Left ventricle myocardium inferior (tissue), 1 donor: ENCODE data around the gene ZNF76. TPM values are rescaled to one million over a fixed set of nuclear protein-coding genes. Genes with fewer than 3 reads are reported as not detected.

Source experiments
- DNase-seq: peaks from one replicate; pipeline ENCODE4 v3.0.0-alpha.2; 2020
- H3K27ac ChIP-seq: fragments of 200-600 bp; replicated peaks from 2 replicates; pipeline ENCODE4 v1.8.0; 2021
- H3K27me3 ChIP-seq: fragments of 200-600 bp; 2 replicates; pipeline ENCODE4 v1.8.0; 2021; ENCODE audit warnings: low read depth
- H3K36me3 ChIP-seq: fragments of 200-600 bp; 2 replicates; pipeline ENCODE4 v1.8.0; 2021
- H3K4me1 ChIP-seq: fragments of 200-600 bp; 2 replicates; pipeline ENCODE4 v1.8.0; 2021
- H3K4me3 ChIP-seq: fragments of 200-600 bp; 2 replicates; pipeline ENCODE4 v1.8.0; 2021; ENCODE audit warnings: mild to moderate bottlenecking, moderate library complexity
- H3K9me3 ChIP-seq: fragments of 200-600 bp; replicated peaks from 2 replicates; pipeline ENCODE4 v1.8.0; 2021
- CTCF ChIP-seq: fragments of 200-600 bp; IDR thresholded peaks from 2 replicates; pipeline ENCODE4 v1.8.0; 2021; ENCODE audit warnings: antibody characterized with exemption, mild to moderate bottlenecking, borderline replicate concordance
- intact Hi-C: fragments of 100-400 bp; cut with micrococcal nuclease; formaldehyde crosslinking; loops from one replicate; pipeline ENCODE4 v1.11.0; 2022
- total RNA-seq: library from RNA; stranded (reverse); fragmentation: NEBNext Ultra II Directional; extraction: Animal tissue kit (Norgen Biotek cat#: 25700); gene quantifications from one replicate; pipeline ENCODE4 v1.2.1, GENCODE V29; 2021
- donor health status: DM: no; HTN: yes; CAD: no; lungs with severe emphysema.

The ZNF76 gene
- total RNA-seq, 1 donor from 2014 or later: 38.7 TPM

GRCh38 chr6:35215665-35216411 lies 43.7 kb upstream of the ZNF76 start:
- no peaks in the 10 kb centered on the region for H3K9me3 ChIP-seq
- H3K4me1 ChIP-seq: peaks cover 73% of the 10 kb centered on the region
- peak overlapping the region; percentile 11 for H3K27ac ChIP-seq
- H3K4me3 ChIP-seq: peak overlapping the region; percentile 69
- TF ChIP-seq CTCF: no peak
- peaks cover 59% of the 10 kb centered on the region for H3K27me3 ChIP-seq
- no peaks in the 10 kb centered on the region for H3K36me3 ChIP-seq
- DNase-seq: no peak
- intact Hi-C loops: no loop called here

- H3K4me3 ChIP-seq: no peak overlapping the region
- no peaks in the 10 kb centered on the region for H3K36me3 ChIP-seq
- H3K9me3 ChIP-seq: no peaks in the 10 kb centered on the region
- peaks cover 53% of the 10 kb centered on the region for H3K27me3 ChIP-seq
- H3K4me1 ChIP-seq: peaks cover 78% of the 10 kb centered on the region
- TF ChIP-seq CTCF: no peak
- no peak for DNase-seq
- intact Hi-C loops: no loop called here
- no peak overlapping the region for H3K27ac ChIP-seq
Observed at GRCh38 chr6:35216412-35216732, 43.2 kb upstream of the ZNF76 start.

- peak overlapping the region; percentile 36 for H3K27ac ChIP-seq
- TF ChIP-seq CTCF: no peak
- DNase-seq: no peak
- peaks cover 46% of the 10 kb centered on the region for H3K27me3 ChIP-seq
- peaks cover 85% of the 10 kb centered on the region for H3K4me1 ChIP-seq
- H3K9me3 ChIP-seq: no peaks in the 10 kb centered on the region
- no peak overlapping the region for H3K4me3 ChIP-seq
- H3K36me3 ChIP-seq: no peaks in the 10 kb centered on the region
- intact Hi-C loops: no loop called here
Observed at GRCh38 chr6:35216851-35217811, 42.4 kb upstream of the ZNF76 start.

- intact Hi-C loops: no loop called here
- Histone ChIP-seq H3K36me3 (no peaks in the 10 kb centered on the region), H3K4me3 (no peak overlapping the region), H3K4me1 (peaks cover 85% of the 10 kb centered on the region), H3K9me3 (no peaks in the 10 kb centered on the region), H3K27ac (peak overlapping the region; percentile 36), H3K27me3 (peaks cover 37% of the 10 kb centered on the region)
- TF ChIP-seq CTCF: no peak
- DNase-seq: no peak
Observed at GRCh38 chr6:35218021-35218420, 41.5 kb upstream of the ZNF76 start.

- Histone ChIP-seq H3K4me3 (no peak overlapping the region), H3K27ac (peak overlapping the region; percentile 36), H3K36me3 (no peaks in the 10 kb centered on the region), H3K9me3 (no peaks in the 10 kb centered on the region), H3K27me3 (peaks cover 32% of the 10 kb centered on the region), H3K4me1 (peaks cover 81% of the 10 kb centered on the region)
- no peak for TF ChIP-seq CTCF
- DNase-seq: no peak
- intact Hi-C loops: no loop called here
Observed at GRCh38 chr6:35218456-35218855, 41.1 kb upstream of the ZNF76 start.
